GM06990 (cell line): Measurements from ENCODE around the gene ZFYVE9.

Source experiments
- DNase-seq: peaks from one replicate; pipeline ENCODE4 v3.0.0-alpha.2; 2011; ENCODE audit not compliant: insufficient read length; ENCODE audit errors: extremely low read depth
- H3K27me3 ChIP-seq: replicated peaks from 2 replicates; pipeline ENCODE4 v1.6.0; 2011; ENCODE audit warnings: low read length; ENCODE audit not compliant: control insufficient read depth, insufficient read depth
- H3K36me3 ChIP-seq: 2 replicates; pipeline ENCODE4 v1.5.1; 2011; ENCODE audit warnings: low read length; ENCODE audit not compliant: control insufficient read depth, insufficient read depth
- H3K4me3 ChIP-seq: replicated peaks from 2 replicates; pipeline ENCODE4 v1.5.1; 2011; ENCODE audit warnings: low read depth, mild to moderate bottlenecking, control low read depth, low read length
- TF ChIP-seq, protein P1 (sequence below): IDR thresholded peaks from 2 replicates; pipeline ENCODE4 v1.5.1; 2011; ENCODE audit warnings: low read length, control low read depth, mild to moderate bottlenecking, inconsistent platforms; ENCODE audit not compliant: insufficient read depth, poor library complexity, severe bottlenecking

ZFYVE9 gene

DNA sequence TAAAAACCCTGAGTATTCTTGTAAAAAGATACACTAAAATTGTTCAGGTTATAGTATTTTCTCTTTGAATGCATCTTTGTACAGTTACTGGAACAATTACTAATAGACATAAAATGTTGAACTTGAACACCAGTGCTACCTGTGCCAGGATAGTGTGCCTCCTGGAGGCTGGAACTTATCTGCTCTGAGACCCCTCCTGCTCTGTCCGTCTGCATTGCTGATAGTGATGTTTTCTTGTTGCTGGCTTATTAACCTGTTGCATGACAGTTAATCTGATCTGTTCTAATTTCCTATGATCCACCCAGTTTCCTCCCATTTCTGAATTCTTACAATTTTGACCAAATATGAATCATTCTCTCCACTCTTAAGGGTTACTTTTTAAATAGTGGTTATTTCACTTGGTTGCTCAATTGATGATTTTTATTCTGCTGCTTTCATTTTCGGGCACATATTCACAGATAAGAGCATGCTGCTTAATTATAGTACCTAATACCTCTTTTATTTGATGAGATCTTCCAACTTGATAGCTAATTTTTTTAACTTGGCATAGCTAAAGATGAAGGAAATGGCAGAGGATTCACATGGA, 122.7 kb downstream of the ZFYVE9 start:
- Histone ChIP-seq H3K36me3 (no peaks in the 10 kb centered on the region), H3K4me3 (no peak overlapping the region), H3K27me3 (no peaks in the 10 kb centered on the region)
- DNase-seq = no peak
- TF ChIP-seq, protein P1, sequence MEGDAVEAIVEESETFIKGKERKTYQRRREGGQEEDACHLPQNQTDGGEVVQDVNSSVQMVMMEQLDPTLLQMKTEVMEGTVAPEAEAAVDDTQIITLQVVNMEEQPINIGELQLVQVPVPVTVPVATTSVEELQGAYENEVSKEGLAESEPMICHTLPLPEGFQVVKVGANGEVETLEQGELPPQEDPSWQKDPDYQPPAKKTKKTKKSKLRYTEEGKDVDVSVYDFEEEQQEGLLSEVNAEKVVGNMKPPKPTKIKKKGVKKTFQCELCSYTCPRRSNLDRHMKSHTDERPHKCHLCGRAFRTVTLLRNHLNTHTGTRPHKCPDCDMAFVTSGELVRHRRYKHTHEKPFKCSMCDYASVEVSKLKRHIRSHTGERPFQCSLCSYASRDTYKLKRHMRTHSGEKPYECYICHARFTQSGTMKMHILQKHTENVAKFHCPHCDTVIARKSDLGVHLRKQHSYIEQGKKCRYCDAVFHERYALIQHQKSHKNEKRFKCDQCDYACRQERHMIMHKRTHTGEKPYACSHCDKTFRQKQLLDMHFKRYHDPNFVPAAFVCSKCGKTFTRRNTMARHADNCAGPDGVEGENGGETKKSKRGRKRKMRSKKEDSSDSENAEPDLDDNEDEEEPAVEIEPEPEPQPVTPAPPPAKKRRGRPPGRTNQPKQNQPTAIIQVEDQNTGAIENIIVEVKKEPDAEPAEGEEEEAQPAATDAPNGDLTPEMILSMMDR = no peak

DNA sequence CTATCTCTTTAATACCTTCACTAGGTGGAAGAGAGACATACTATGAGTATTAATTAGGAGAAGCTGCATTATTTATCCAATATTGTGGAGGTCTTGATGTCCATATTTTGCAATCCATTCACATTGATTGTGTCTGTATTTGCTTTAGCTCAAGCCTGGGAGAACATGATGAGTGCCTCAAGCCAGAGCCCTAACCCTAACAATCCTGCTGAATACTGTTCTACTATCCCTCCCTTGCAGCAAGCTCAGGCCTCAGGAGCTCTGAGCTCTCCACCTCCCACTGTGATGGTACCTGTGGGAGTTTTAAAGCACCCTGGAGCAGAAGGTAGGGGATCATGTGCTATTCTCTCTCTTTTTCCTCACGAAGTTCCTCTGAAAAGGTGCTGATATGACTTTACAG, 124.6 kb downstream of the ZFYVE9 start:
- Histone ChIP-seq H3K4me3 (no peak overlapping the region), H3K27me3 (no peaks in the 10 kb centered on the region), H3K36me3 (no peaks in the 10 kb centered on the region)
- TF ChIP-seq, protein P1 = no peak
- no peak for DNase-seq

DNA sequence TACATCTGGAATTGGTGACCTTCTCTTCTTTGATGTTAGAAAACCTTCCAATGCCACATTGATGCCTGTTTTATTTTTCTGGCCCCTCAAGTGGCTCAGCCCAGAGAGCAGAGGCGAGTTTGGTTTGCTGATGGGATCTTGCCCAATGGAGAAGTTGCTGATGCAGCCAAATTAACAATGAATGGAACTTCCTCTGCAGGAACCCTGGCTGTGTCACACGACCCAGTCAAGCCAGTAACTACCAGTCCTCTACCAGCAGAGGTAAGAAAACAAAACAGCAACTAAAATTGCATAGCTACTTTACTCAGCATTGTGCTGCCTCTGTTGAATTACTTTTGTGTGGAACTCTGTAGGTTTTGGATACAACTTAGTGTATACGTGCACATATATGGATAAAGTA, 126.5 kb downstream of the ZFYVE9 start:
- DNase-seq = no peak
- Histone ChIP-seq H3K27me3 (no peaks in the 10 kb centered on the region), H3K36me3 (no peaks in the 10 kb centered on the region), H3K4me3 (no peak overlapping the region)
- TF ChIP-seq, protein P1 = no peak

DNA sequence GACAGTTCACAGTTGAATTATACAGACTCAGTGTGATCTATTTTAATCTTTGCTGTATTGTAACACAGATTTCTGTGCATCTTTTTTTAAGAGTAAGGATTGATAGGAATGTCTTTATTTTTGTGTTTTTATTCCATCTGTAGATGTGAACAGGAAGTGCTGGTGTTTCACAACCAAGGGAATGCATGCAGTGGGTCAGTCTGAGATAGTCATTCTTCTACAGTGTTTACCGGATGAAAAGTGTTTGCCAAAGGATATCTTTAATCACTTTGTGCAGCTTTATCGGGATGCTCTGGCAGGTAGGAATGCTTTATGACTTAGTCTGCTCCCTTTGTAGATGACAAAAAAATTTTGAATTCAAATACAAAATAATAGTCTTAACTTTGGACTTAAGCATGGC, 139.6 kb downstream of the ZFYVE9 start:
- no peaks in the 10 kb centered on the region for H3K27me3 ChIP-seq
- TF ChIP-seq, protein P1 = no peak
- no peaks in the 10 kb centered on the region for H3K36me3 ChIP-seq
- no peak for DNase-seq
- no peak overlapping the region for H3K4me3 ChIP-seq

DNA sequence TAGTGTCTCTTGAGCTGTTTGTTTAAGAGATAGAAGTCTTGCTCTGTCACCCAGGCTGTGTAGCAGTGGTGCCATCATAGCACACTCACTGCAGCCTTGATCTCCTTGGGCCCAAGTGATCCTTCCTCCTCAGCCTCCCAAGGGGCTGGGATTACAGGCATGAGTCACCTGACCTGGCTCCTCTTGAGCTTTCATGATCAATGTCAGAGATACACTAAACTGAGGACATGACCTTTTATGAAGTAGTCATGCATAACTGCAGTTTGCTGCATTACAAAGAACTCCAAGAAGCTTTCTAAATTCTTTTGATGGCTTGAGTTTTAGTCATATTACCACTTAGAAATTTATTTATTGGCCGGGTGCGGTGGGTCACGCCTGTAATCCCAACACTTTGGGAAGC, 146.4 kb downstream of the ZFYVE9 start:
- H3K27me3 ChIP-seq = no peaks in the 10 kb centered on the region
- H3K4me3 ChIP-seq = no peak overlapping the region
- no peak for DNase-seq
- TF ChIP-seq, protein P1 = no peak
- H3K36me3 ChIP-seq = no peaks in the 10 kb centered on the region

DNA sequence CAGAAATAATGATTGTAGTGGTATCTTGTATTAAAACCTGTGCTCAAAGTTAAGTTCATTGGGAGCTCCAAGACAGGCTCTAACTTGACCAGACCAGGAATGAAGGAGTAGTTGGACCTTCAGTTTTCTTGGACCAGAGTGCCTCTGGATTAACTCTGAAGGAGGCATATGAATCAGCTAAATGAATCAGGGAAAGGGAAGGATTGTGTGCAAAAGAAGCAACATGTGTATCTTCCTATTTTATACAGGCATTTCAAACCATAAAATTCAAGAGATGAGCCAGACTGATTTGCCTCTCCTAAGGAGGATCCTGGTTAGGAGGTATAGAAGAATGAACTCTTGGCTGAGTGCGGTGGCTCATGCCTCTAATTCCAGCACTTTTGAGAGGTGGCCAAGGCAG, 152.7 kb downstream of the ZFYVE9 start:
- DNase-seq = no peak
- TF ChIP-seq, protein P1 = no peak
- Histone ChIP-seq H3K36me3 (no peaks in the 10 kb centered on the region), H3K27me3 (no peaks in the 10 kb centered on the region), H3K4me3 (no peak overlapping the region)
